GM12891 (cell line): ENCODE data around the gene OR6C4. TPM values are rescaled to one million over a fixed set of nuclear protein-coding genes. Genes with fewer than 3 reads are reported as not detected.
"Not testable (repeated sequence)": the region's sequence is repeated elsewhere in the genome, so short reads cannot be mapped to it uniquely, and the experiment has no call there.

Experiments
- DNase-seq: peaks from one replicate; pipeline ENCODE4 v3.0.0; 2011; ENCODE audit warnings: low spot score; ENCODE audit not compliant: insufficient read length
- FAIRE-seq: peaks from 2 replicates; lab custom pipeline; 2011; peaks lifted over from hg19 to GRCh38; lab: Jason Lieb, UNC
- PAX5 ChIP-seq: IDR thresholded peaks from 2 replicates; pipeline ENCODE4 v1.6.1; 2011; ENCODE audit warnings: low read length, moderate library complexity, mild to moderate bottlenecking; ENCODE audit not compliant: insufficient read depth, severe bottlenecking
- POLR2A ChIP-seq: IDR thresholded peaks from 2 replicates; pipeline ENCODE4 v1.6.1; 2011; ENCODE audit warnings: low read depth, low read length, control low read depth
- POLR2AphosphoS5 ChIP-seq: IDR thresholded peaks from 2 replicates; pipeline ENCODE4 v1.6.1; 2011; ENCODE audit warnings: low read depth, low read length, control low read depth
- POU2F2 ChIP-seq: IDR thresholded peaks from 2 replicates; pipeline ENCODE4 v1.6.1; 2011; ENCODE audit warnings: low read depth, mild to moderate bottlenecking, control low read depth, low read length, moderate library complexity
- SPI1 ChIP-seq: IDR thresholded peaks from 2 replicates; pipeline ENCODE4 v1.6.1; 2011; ENCODE audit warnings: low read depth, low read length, control low read depth
- TAF1 ChIP-seq: IDR thresholded peaks from 2 replicates; pipeline ENCODE4 v1.6.1; 2011; ENCODE audit warnings: low read depth, low read length, control low read depth
- polyA plus RNA-seq: library from polyadenylated mRNA; unstranded; fragments of >200 nt; gene quantifications from one replicate; pipeline ENCODE4 v1.2.1, GENCODE V29; 2012; ENCODE audit warnings: low read depth, missing spikeins, inconsistent platforms; ENCODE audit not compliant: missing spikeins

The OR6C4 gene
- not detected for polyA plus RNA-seq

DNA sequence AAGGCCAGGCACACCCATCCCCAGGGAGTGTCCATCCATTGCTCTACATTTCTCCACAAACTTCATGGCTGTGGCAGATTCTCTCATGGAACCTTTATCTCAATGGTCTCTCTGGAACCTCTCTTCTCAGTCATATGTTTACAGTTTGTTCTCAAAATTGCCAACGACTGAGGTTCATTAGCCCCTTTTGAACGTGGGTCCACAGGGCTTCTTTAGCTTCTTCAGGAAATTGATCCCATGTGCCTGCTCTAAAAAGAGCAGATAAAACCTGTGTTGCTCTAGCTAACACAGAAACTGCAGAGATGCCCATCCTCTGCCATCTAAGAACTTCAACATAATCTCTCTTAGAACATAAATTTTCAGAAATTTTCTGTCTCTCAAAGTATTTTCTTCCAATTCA is at the start of gene OR6C4:
Gene OR6C4, plus strand, starts transcription at position 301 of the 400 bp plus-strand sequence. CDS start 1,625 bp downstream, outside the sequence.
- DNase-seq: no peak
- FAIRE-seq: no peak
- TF ChIP-seq POU2F2: no peak
- no peak for TF ChIP-seq TAF1
- TF ChIP-seq POLR2A: no peak
- TF ChIP-seq PAX5: no peak
- no peak for TF ChIP-seq SPI1
- TF ChIP-seq POLR2AphosphoS5: no peak

- DNase-seq (no peak), FAIRE-seq (no peak)
- TF ChIP-seq POLR2AphosphoS5 (no peak), PAX5 (no peak)
These were observed 49.6 kb upstream of the OR6C4 start for GRCh38 chr12:55499810-55500252.

DNA sequence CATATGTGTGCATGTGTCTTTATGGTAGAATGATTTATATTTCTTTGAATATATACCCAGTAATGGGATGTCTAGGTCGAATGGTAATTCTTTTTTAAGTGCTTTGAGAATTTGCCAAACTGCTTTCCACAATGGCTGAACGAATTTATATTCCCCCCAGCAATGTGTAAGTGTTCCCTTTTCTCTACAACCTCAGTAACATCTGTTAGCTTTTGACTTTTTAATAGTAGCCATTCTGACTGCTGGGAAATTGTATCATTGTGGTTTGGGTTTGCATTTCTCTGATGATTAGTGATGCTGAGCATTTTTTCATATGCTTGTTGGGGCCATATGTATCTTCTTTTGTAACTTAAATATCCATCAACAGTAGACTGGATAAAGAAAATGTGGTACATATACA is 47.8 kb upstream of the OR6C4 start:
- no peak for FAIRE-seq
- no peak for TF ChIP-seq TAF1
- no peak for TF ChIP-seq SPI1
- DNase-seq: no peak

DNA sequence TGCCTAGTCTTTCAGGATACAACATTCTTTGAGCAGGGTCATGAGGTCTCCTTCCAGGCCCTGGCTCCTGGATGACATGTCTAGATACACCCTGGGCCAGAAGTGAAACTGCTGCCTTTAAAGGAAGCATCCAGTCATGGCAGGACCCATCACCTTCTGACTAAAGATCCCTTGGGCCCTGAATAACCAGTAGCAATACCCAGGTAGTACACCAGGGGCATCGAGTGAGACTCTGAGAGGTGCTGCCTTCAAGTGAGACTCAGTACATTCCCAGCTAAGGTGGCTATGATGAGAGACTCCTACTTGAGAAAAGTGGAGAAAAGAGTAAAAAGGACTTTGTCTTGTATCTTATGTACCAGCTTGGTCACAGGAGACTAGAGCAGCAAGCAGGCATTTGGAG is 33.7 kb upstream of the OR6C4 start:
- FAIRE-seq (no peak), DNase-seq (no peak)

DNA sequence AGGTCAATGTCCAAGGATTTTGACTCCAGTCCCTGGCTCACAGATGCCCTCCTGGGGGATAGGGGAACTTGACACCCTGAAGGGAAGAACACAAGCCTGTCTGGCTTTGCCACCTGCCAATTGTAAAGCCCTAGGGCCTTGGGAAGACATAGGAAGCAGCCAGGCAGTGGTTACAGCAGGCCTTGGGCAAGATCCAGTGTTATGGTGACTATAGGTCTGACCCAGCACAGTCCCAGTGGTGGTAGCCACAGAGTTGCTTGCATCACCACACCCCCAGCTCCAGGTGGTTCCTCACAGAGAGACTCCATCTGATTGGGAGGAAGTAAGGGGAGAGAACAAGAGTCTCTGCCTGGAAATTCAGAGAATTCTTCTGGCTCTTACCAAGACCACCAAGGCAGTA is 33.0 kb upstream of the OR6C4 start:
- TF ChIP-seq POLR2A (no peak), POU2F2 (no peak), POLR2AphosphoS5 (no peak), PAX5 (no peak), TAF1 (no peak), SPI1 (no peak)
- no peak for FAIRE-seq

More for the DNA sequence above, 33.7 kb upstream of the OR6C4 start:
- no peak for TF ChIP-seq TAF1
- no peak for TF ChIP-seq POU2F2
- no peak for TF ChIP-seq PAX5
- TF ChIP-seq POLR2AphosphoS5: no peak
- TF ChIP-seq POLR2A: no peak
- no peak for TF ChIP-seq SPI1

DNA sequence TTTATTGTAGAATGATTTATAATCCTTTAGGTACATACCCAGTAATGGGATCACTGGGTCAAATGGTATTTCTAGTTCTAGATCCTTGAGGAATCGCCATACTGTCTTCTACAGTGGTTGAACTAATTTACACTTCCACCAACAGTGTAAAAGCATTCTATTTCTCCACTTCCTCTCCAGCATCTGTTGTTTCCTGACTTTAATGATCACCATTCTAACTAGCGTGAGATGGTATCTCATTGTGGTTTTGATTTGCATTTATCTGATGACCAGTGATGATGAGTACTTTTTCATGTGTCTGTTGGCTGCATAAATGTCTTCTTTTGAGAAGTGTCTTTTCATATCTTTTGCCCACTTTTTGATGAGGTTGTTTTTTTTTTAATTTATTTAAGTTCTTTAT is 1.2 kb upstream of the OR6C4 start:
- not testable (repeated sequence) for DNase-seq, FAIRE-seq

More for the DNA sequence above, 33.0 kb upstream of the OR6C4 start:
- no peak for DNase-seq

DNA sequence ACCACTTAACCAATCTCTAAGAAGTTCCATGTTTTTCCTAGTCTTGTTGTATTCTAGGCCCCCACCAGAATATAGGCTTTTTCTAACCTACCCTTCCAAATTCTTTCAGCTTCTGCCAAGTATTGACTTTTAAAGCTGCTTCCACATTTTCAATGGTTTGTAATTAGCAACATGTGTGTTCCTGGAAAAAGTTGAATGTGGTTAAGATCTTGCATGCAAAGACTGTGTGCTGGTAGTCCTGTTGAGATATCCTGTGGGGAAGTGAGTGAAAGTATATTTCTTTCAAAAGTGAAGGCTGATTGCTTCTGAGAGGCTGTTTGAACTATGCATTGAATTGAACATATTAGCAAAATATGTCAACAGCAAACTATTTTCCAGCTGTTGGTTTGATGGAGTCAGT is 646 bp upstream of the OR6C4 start:
- FAIRE-seq (no peak), DNase-seq (no peak)
- TF ChIP-seq POLR2A: no peak
- TF ChIP-seq PAX5: no peak
- TF ChIP-seq TAF1: no peak
- no peak for TF ChIP-seq POLR2AphosphoS5
- no peak for TF ChIP-seq POU2F2
- TF ChIP-seq SPI1: no peak

DNA sequence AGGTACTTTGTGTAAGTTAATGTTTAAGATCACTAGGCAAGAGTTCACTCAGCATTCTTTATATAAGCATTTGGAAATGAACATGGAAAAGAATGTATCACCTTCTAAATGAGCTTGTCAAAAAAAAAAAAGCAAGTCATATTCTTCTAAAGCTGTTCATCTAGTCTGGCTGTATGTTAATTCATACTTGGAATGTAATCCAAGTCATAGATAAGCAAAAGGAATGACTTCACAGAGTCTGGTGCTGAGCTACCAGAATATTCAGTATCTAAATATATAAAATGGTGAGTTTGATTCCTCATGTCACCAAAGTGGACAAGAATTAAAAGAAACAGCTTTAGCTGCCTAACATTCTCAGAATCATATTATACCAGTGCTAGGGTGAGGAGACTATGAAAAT is 4.9 kb downstream of the OR6C4 start:
- FAIRE-seq (no peak), DNase-seq (no peak)
- no peak for TF ChIP-seq POLR2A
- TF ChIP-seq TAF1: no peak
- no peak for TF ChIP-seq POU2F2
- TF ChIP-seq SPI1: no peak
- TF ChIP-seq POLR2AphosphoS5: no peak
- no peak for TF ChIP-seq PAX5

DNA sequence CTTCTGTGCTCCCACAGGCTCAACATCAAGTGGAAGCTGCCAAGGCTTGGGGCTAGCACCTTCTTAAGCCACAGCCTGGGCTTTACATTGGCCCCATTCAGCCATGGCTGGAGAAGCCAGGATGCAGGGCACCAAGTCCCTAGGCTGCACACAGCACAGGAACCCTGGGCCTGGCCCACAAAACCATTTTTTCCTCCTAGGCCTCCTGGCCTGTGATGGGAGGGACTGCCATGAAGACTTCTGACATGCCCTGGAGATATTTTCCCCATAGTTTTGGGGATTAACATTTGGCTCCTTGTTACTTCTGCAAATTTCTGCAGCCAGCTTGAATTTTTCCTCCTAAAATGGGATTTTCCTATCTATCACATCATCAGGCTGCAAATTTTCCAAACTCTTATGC is 20.7 kb downstream of the OR6C4 start:
- FAIRE-seq, DNase-seq: not testable (repeated sequence)

GRCh38 chr12:55570689-55571088 is 21.3 kb downstream of the OR6C4 start:
- not testable (repeated sequence) for DNase-seq, FAIRE-seq

GRCh38 chr12:55572168-55572567 is 22.8 kb downstream of the OR6C4 start, which contains the start of gene OR2AP1:
Gene OR2AP1 (plus strand): TSS chr12:55572468. CDS start chr12:55574415, 1,947 bp downstream.
- FAIRE-seq: no peak

More at GRCh38 chr12:55572168-55572567, 22.8 kb downstream of the OR6C4 start, which contains the start of gene OR2AP1:
- TF ChIP-seq TAF1 (no peak), SPI1 (no peak), POLR2A (no peak), PAX5 (no peak), POLR2AphosphoS5 (no peak), POU2F2 (no peak)
- no peak for DNase-seq
